ENCODE data around the gene SEC31B.

The SEC31B gene

DNA sequence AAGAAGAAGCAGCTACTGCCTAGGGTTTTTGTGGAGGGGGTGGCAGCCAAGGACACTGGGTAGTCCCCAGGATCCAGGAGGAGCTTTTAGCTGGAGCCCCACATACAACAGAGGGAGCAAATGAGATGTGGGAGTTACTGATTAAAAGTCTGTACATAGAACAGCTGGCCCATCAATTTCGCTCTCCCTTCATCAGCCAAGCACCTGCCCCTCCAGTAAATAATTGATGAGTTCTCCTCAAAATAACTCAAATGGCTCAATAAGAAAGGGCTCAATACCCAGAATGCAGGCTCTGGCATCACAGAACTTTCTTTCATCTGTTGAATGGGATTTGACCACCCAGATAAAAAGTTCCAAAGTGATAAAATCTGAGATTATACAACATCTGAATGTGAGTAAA, 72.0 kb downstream of the SEC31B start:
- H3K4me3 ChIP-seq (ENCODE audit: insufficient read depth in 1 of 2, low read depth in 1 of 2, low read length in 2 of 2) = no peak overlapping the region
- H3K18ac ChIP-seq (ENCODE audit: low read depth in 1 of 2, low read length in 2 of 2) = no peak overlapping the region
- no peak overlapping the region for H2BK15ac ChIP-seq (ENCODE audit: low read depth, poor library complexity, severe bottlenecking)
- 85% methylated on average over 1 of the region's 1 CpG for WGBS
- H3K27me3 ChIP-seq (ENCODE audit: control insufficient read depth in 1 of 2, insufficient read depth in 1 of 2, low read length in 2 of 2) = peaks cover 15 to 40% of the 10 kb centered on the region in 2 experiments
- no peak overlapping the region for H2AFZ ChIP-seq (ENCODE audit: low read depth, low read length)
- H4K8ac ChIP-seq (ENCODE audit: low read length) = no peak overlapping the region
- H2AK5ac ChIP-seq (ENCODE audit: low read length, severe bottlenecking) = no peak overlapping the region
- H3K9ac ChIP-seq (ENCODE audit: low read length) = no peak overlapping the region
- no peak overlapping the region for H3K14ac ChIP-seq (ENCODE audit: low read length in 2 of 2)
- no peak overlapping the region for H4K91ac ChIP-seq (ENCODE audit: low read length)
- H2BK12ac ChIP-seq (ENCODE audit: low read length in 2 of 2) = no peak overlapping the region
- no peaks in the 10 kb centered on the region for H3K36me3 ChIP-seq (ENCODE audit: control insufficient read depth in 1 of 2, insufficient read depth in 2 of 2, low read depth in 1 of 2, low read length in 2 of 2)
- H2BK5ac ChIP-seq (ENCODE audit: low read depth, low read length, poor library complexity, severe bottlenecking) = no peak overlapping the region
- DNase-seq = no peak
- no peak overlapping the region for H3K23ac ChIP-seq (ENCODE audit: low read length in 2 of 2)
- peaks cover 5% of the 10 kb centered on the region for H3K9me3 ChIP-seq (ENCODE audit: control insufficient read depth, low read length)
- H3K4me1 ChIP-seq (ENCODE audit: control insufficient read depth, insufficient read depth, low read depth, low read length) = no peaks in the 10 kb centered on the region
- no peak overlapping the region for H3K4ac ChIP-seq (ENCODE audit: low read depth in 1 of 2, low read length in 2 of 2)
- no peak overlapping the region for H3K27ac ChIP-seq (ENCODE audit: low read length, poor library complexity, severe bottlenecking)
- no peaks in the 10 kb centered on the region for H3K79me1 ChIP-seq (replicated peaks; ENCODE audit: low read length, poor library complexity, severe bottlenecking)
- H3K4me2 ChIP-seq (ENCODE audit: low read length, poor library complexity, severe bottlenecking) = no peak overlapping the region
- no peak overlapping the region for H2BK120ac ChIP-seq (ENCODE audit: low read depth, low read length)

DNA sequence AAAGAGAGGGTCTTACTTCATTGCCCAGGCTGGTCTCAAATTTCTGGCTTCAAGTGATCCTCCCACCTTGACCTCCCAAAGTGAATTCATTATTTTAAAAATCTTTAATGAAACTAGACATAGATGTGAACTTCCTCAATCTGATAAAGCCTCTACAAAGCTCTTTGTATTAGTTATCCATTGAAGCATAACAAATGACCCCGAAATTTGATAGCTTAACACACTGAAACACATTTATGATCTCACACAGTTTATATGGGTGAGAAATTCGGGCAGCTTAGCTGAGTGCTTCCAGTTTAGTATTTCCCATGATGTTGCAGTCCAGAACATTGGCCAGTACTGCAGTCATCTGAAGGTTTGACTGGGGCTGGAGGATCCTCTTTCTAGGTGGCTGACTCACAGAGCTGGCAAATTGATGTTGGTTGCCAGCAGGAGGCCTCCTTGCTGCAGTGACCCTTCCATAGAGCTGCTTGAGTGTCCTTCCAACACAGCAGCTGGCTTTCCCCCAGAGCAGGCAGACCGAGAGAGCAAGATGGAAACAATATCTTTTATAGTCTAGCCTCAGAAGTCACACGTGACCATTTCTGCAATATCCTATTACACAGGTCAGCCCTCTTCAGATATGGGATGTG, 73.4 kb downstream of the SEC31B start:
- H3K79me1 ChIP-seq (replicated peaks; ENCODE audit: low read length, poor library complexity, severe bottlenecking) = no peaks in the 10 kb centered on the region
- H2BK120ac ChIP-seq (ENCODE audit: low read depth, low read length) = no peak overlapping the region
- no peak overlapping the region for H2BK15ac ChIP-seq (ENCODE audit: low read depth, poor library complexity, severe bottlenecking)
- no peak overlapping the region for H3K4me2 ChIP-seq (ENCODE audit: low read length, poor library complexity, severe bottlenecking)
- no peak overlapping the region for H3K9ac ChIP-seq (ENCODE audit: low read length)
- no peak overlapping the region for H2AFZ ChIP-seq (ENCODE audit: low read depth, low read length)
- H3K4me1 ChIP-seq (ENCODE audit: control insufficient read depth, insufficient read depth, low read depth, low read length) = no peaks in the 10 kb centered on the region
- no peak overlapping the region for H3K4ac ChIP-seq (ENCODE audit: low read depth in 1 of 2, low read length in 2 of 2)
- no peak overlapping the region for H4K8ac ChIP-seq (ENCODE audit: low read length)
- no peak overlapping the region for H3K23ac ChIP-seq (ENCODE audit: low read length in 2 of 2)
- no peak overlapping the region for H2AK5ac ChIP-seq (ENCODE audit: low read length, severe bottlenecking)
- no peak overlapping the region for H2BK5ac ChIP-seq (ENCODE audit: low read depth, low read length, poor library complexity, severe bottlenecking)
- H3K18ac ChIP-seq (ENCODE audit: low read depth in 1 of 2, low read length in 2 of 2) = no peak overlapping the region
- H3K27ac ChIP-seq (ENCODE audit: low read length, poor library complexity, severe bottlenecking) = no peak overlapping the region
- H4K91ac ChIP-seq (ENCODE audit: low read length) = no peak overlapping the region
- peaks cover 15 to 34% of the 10 kb centered on the region in 2 experiments for H3K27me3 ChIP-seq (ENCODE audit: control insufficient read depth in 1 of 2, insufficient read depth in 1 of 2, low read length in 2 of 2)
- WGBS = 76% methylated on average over 2 of the region's 4 CpGs
- no peak overlapping the region for H2BK12ac ChIP-seq (ENCODE audit: low read length in 2 of 2)
- DNase-seq = no peak
- H3K36me3 ChIP-seq (ENCODE audit: control insufficient read depth in 1 of 2, insufficient read depth in 2 of 2, low read depth in 1 of 2, low read length in 2 of 2) = no peaks in the 10 kb centered on the region
- H3K9me3 ChIP-seq (ENCODE audit: control insufficient read depth, low read length) = peaks cover 5% of the 10 kb centered on the region
- no peak overlapping the region for H3K4me3 ChIP-seq (ENCODE audit: insufficient read depth in 1 of 2, low read depth in 1 of 2, low read length in 2 of 2)
- no peak overlapping the region for H3K14ac ChIP-seq (ENCODE audit: low read length in 2 of 2)

DNA sequence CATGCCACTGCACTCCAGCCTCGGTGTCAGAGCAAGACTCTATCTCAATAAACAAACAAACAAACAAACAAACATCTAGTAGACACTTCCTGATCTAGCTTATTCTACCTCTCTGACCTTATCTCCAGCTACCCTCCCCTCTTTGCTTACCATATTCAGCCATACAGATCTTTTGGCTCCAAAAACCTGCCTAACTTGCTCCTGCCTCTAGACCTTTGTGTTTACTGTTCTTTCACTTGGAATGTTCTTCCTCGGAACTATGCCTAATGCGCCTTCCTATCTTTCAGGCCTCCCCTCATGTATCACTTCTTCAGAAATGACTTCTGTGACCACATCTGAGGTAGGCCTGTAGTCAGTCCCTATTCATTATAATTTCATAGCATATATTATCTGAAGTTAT, 77.1 kb downstream of the SEC31B start:
- H2AFZ ChIP-seq (ENCODE audit: low read depth, low read length) = no peak overlapping the region
- no peak overlapping the region for H3K18ac ChIP-seq (ENCODE audit: low read depth in 1 of 2, low read length in 2 of 2)
- WGBS = 85% methylated on average over 3 of the region's 3 CpGs
- no peak overlapping the region for H4K91ac ChIP-seq (ENCODE audit: low read length)
- H2BK15ac ChIP-seq (ENCODE audit: low read depth, poor library complexity, severe bottlenecking) = no peak overlapping the region
- H3K9ac ChIP-seq (ENCODE audit: low read length) = no peak overlapping the region
- peaks cover 1 to 21% of the 10 kb centered on the region in 2 experiments for H3K27me3 ChIP-seq (ENCODE audit: control insufficient read depth in 1 of 2, insufficient read depth in 1 of 2, low read length in 2 of 2)
- H2AK5ac ChIP-seq (ENCODE audit: low read length, severe bottlenecking) = no peak overlapping the region
- H2BK5ac ChIP-seq (ENCODE audit: low read depth, low read length, poor library complexity, severe bottlenecking) = no peak overlapping the region
- no peak overlapping the region for H3K14ac ChIP-seq (ENCODE audit: low read length in 2 of 2)
- no peak overlapping the region for H3K27ac ChIP-seq (ENCODE audit: low read length, poor library complexity, severe bottlenecking)
- H3K36me3 ChIP-seq (ENCODE audit: control insufficient read depth in 1 of 2, insufficient read depth in 2 of 2, low read depth in 1 of 2, low read length in 2 of 2) = no peaks in the 10 kb centered on the region
- H3K4ac ChIP-seq (ENCODE audit: low read depth in 1 of 2, low read length in 2 of 2) = no peak overlapping the region
- H3K9me3 ChIP-seq (ENCODE audit: control insufficient read depth, low read length) = peaks cover 5% of the 10 kb centered on the region
- no peak overlapping the region for H3K23ac ChIP-seq (ENCODE audit: low read length in 2 of 2)
- no peak overlapping the region for H2BK12ac ChIP-seq (ENCODE audit: low read length in 2 of 2)
- H3K79me1 ChIP-seq (replicated peaks; ENCODE audit: low read length, poor library complexity, severe bottlenecking) = no peaks in the 10 kb centered on the region
- H3K4me1 ChIP-seq (ENCODE audit: control insufficient read depth, insufficient read depth, low read depth, low read length) = no peaks in the 10 kb centered on the region
- no peak for DNase-seq
- no peak overlapping the region for H2BK120ac ChIP-seq (ENCODE audit: low read depth, low read length)
- no peak overlapping the region for H3K4me3 ChIP-seq (ENCODE audit: insufficient read depth in 1 of 2, low read depth in 1 of 2, low read length in 2 of 2)
- H4K8ac ChIP-seq (ENCODE audit: low read length) = no peak overlapping the region
- H3K4me2 ChIP-seq (ENCODE audit: low read length, poor library complexity, severe bottlenecking) = no peak overlapping the region

DNA sequence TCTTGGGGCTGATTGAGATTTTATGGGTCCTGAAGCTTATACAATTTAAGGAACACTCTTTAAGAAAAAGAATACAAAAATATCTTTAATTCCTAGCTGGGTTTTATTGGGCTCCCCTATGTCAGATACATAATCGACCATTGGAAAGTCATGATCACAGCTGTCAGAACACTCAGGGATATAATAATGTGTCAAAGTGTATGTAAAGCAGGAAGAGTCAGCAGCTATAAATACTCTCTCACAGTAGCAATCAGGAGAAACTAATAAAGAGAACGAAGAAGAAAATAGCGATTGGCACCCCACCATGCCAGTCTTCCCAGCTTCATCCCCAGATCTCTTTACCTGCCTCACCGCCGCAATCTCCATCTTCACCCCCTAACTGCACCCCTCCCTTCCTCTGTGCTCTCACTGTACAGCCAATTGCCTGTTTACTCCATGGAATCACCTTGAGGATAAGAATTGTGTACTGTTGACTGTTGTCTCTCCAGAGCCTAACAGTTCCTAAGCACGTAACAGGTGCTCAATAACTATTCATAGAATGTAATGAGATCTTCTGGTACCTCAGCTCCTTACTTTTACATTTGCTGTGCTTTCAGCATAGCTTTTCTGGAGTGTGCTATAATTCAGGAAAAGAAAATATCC, 80.9 kb downstream of the SEC31B start:
- Histone ChIP-seq H2AK5ac (ENCODE audit: low read length, severe bottlenecking) (no peak overlapping the region), H3K79me1 (replicated peaks; ENCODE audit: low read length, poor library complexity, severe bottlenecking) (no peaks in the 10 kb centered on the region), H4K8ac (ENCODE audit: low read length) (no peak overlapping the region), H3K4me2 (ENCODE audit: low read length, poor library complexity, severe bottlenecking) (no peak overlapping the region), H3K36me3 (ENCODE audit: control insufficient read depth in 1 of 2, insufficient read depth in 2 of 2, low read depth in 1 of 2, low read length in 2 of 2) (no peaks in the 10 kb centered on the region), H2BK15ac (ENCODE audit: low read depth, poor library complexity, severe bottlenecking) (no peak overlapping the region), H2AFZ (ENCODE audit: low read depth, low read length) (no peak overlapping the region), H2BK12ac (ENCODE audit: low read length in 2 of 2) (no peak overlapping the region), H3K18ac (ENCODE audit: low read depth in 1 of 2, low read length in 2 of 2) (no peak overlapping the region), H2BK5ac (ENCODE audit: low read depth, low read length, poor library complexity, severe bottlenecking) (no peak overlapping the region), H3K27ac (ENCODE audit: low read length, poor library complexity, severe bottlenecking) (no peak overlapping the region), H3K14ac (ENCODE audit: low read length in 2 of 2) (no peak overlapping the region), H3K4me3 (ENCODE audit: insufficient read depth in 1 of 2, low read depth in 1 of 2, low read length in 2 of 2) (no peak overlapping the region), H3K23ac (ENCODE audit: low read length in 2 of 2) (no peak overlapping the region), H2BK120ac (ENCODE audit: low read depth, low read length) (no peak overlapping the region), H3K27me3 (ENCODE audit: control insufficient read depth in 1 of 2, insufficient read depth in 1 of 2, low read length in 2 of 2) (peaks cover 0 to 11% of the 10 kb centered on the region in 2 experiments), H3K9ac (ENCODE audit: low read length) (no peak overlapping the region), H3K4ac (ENCODE audit: low read depth in 1 of 2, low read length in 2 of 2) (no peak overlapping the region), H4K91ac (ENCODE audit: low read length) (no peak overlapping the region), H3K9me3 (ENCODE audit: control insufficient read depth, low read length) (no peaks in the 10 kb centered on the region), H3K4me1 (ENCODE audit: control insufficient read depth, insufficient read depth, low read depth, low read length) (no peaks in the 10 kb centered on the region)
- 98% methylated on average over 5 of the region's 6 CpGs for WGBS
- DNase-seq = no peak

Data from mesenchymal stem cell (in vitro differentiated cells and primary cell).